EH (cell line): ENCODE data around the gene SARS2.
A peak's percentile ranks its signal among the peaks of the same experiment; 100 is the strongest.
"Not testable (repeated sequence)": the region's sequence is repeated elsewhere in the genome, so short reads cannot be mapped to it uniquely, and the experiment has no call there.

Experiments used
- DNase-seq: peaks from one replicate; pipeline ENCODE4 v3.0.0-alpha.2; 2015; ENCODE audit warnings: low read depth

SARS2 gene

GRCh38 chr19:38946229-38947010 is 15.9 kb upstream of the SARS2 start:
- DNase-seq = no peak

- no peak for DNase-seq
These were observed 15.1 kb upstream of the SARS2 start for GRCh38 chr19:38945562-38946228.

GRCh38 chr19:38944981-38945506 is 14.5 kb upstream of the SARS2 start:
- DNase-seq = peak; percentile 11

- no peak for DNase-seq
These were observed 12.1 kb upstream of the SARS2 start for GRCh38 chr19:38942471-38943181.

GRCh38 chr19:38941979-38942378 is 11.4 kb upstream of the SARS2 start:
- DNase-seq = no peak

GRCh38 chr19:38941466-38941865 is 10.9 kb upstream of the SARS2 start:
- DNase-seq = not testable (repeated sequence)

- DNase-seq = no peak
These were observed 9.4 kb upstream of the SARS2 start for GRCh38 chr19:38939957-38940356.

- no peak for DNase-seq
These were observed 3.0 kb upstream of the SARS2 start for GRCh38 chr19:38933544-38933943.

- DNase-seq = peak; percentile 55
These were observed 2.0 kb upstream of the SARS2 start for GRCh38 chr19:38932425-38933179.

GRCh38 chr19:38931521-38931793 is 894 bp upstream of the SARS2 start:
- no peak for DNase-seq

GRCh38 chr19:38930776-38931520 is 385 bp upstream of the SARS2 start, which contains the start of gene MRPS12:
Gene MRPS12 (plus strand): TSS chr19:38930944. CDS start chr19:38931295, 351 bp downstream.
- peak; percentile 99 for DNase-seq

- DNase-seq = no peak
These were observed 2.1 kb downstream of the SARS2 start for GRCh38 chr19:38928391-38929001.

- DNase-seq = no peak
These were observed 6.2 kb downstream of the SARS2 start for GRCh38 chr19:38924388-38924787.

- DNase-seq = no peak
These were observed 8.1 kb downstream of the SARS2 start for GRCh38 chr19:38922482-38922881.

GRCh38 chr19:38921420-38922274 is 8.9 kb downstream of the SARS2 start:
- no peak for DNase-seq

GRCh38 chr19:38920602-38921419 is 9.8 kb downstream of the SARS2 start:
- no peak for DNase-seq

- no peak for DNase-seq
These were observed 10.5 kb downstream of the SARS2 start for GRCh38 chr19:38919837-38920601.

- no peak for DNase-seq
These were observed 12.0 kb downstream of the SARS2 start for GRCh38 chr19:38918526-38918925.
